ENCODE data around the gene POLA1.
"Not testable (repeated sequence)": the region's sequence is repeated elsewhere in the genome, so short reads cannot be mapped to it uniquely, and the experiment has no call there.

Gene POLA1

DNA sequence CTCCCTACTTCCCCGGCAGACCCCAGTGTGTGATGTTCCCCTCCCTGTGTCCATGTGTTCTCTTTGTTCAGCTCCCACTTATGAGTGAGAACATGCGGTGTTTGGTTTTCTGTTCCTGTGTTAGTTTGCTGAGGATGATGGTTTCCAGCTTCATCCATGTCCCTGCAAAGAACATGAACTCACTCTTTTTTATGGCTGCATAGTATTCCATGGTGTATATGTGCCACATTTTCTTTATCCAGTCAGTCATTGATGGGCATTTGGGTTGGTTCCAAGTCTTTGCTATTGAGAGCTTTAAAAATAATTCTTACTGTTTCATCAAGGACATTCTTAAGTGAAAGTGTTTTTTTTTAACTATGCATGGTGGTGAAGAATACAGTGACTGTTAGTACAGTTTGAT is 126.1 kb downstream of the POLA1 start:
- DNase-seq: not testable (repeated sequence)

GRCh38 chrX:24828147-24828546 is 134.4 kb downstream of the POLA1 start:
- DNase-seq: no peak

DNA sequence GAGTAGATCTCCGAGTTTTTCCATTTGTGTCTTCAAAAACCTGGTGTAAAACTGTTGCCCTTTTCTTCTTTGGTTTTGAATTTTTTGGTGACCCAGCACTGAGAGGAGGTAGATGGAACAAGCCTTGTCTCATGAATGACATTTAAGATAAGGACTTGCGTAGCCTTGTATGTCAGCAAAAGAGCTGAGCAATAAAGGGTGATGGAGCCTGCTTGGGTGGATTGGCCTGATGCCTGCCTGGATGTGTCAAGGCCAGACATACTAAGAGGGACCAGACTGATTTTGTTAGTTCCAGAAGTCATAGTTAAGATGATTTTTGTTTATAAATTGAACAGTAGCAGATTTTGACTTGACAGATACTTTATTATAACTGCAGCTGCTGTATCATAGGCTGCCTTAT is 134.9 kb downstream of the POLA1 start:
- DNase-seq: no peak

- no peak for DNase-seq
Observed at GRCh38 chrX:24833695-24834094, 140.0 kb downstream of the POLA1 start.

DNA sequence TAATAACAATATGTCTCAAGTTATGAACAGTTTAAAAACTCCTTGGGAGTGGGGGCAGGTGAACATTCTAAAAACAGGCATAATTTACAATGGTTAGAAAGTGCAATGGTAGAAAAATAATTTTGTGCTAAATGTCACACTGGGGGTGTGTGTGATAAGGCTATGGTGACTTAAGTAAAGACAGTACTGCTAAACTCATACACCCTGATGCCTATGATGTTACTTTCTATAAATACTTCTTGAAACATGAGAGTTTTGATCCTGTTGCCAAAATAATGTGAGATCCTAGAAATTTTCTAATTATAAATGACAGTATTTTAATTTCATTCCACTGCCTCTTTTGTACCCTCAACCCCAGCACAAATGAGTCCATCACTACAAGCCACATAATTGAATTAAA is 144.2 kb downstream of the POLA1 start:
- no peak for DNase-seq

DNA sequence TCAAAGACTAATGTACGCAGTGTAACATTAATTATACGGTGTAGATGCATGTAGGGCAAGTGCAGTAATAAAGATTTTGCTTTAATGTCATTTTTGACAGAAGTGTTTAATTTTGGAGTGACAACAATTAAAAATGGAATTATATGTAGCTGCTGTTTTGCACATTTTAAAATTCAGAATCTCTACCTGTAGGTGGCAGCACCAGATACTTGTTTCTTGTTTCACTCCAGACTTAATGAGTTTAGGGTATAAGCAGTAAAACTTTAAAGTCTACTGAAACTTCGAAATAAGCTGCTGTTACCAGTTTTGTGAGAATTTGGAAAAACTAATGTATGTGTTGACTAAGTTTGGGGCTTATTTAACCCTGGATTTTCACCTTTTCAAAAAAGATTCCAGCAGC is 144.9 kb downstream of the POLA1 start:
- no peak for DNase-seq

GRCh38 chrX:24839331-24839730 is 145.6 kb downstream of the POLA1 start:
- DNase-seq: no peak

DNA sequence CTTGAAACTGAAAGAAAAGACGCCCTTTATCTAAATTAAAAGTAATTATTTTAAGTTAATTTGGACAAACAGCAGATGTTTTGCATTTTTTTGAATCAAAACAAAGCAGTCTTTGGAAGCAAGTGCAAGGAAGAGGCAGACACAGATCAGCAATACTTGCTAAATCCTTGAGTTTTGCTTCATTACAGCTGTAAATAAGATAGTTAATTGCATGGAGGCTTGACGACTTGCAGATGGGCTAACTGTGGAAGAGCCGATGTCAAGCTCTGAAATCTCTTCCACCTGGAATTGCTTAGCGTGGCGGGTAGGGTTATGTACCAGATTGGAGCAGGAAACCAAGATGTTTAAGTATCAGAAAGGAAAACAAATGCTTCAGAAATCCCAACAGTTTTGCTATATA is 148.8 kb downstream of the POLA1 start:
- DNase-seq: no peak

DNA sequence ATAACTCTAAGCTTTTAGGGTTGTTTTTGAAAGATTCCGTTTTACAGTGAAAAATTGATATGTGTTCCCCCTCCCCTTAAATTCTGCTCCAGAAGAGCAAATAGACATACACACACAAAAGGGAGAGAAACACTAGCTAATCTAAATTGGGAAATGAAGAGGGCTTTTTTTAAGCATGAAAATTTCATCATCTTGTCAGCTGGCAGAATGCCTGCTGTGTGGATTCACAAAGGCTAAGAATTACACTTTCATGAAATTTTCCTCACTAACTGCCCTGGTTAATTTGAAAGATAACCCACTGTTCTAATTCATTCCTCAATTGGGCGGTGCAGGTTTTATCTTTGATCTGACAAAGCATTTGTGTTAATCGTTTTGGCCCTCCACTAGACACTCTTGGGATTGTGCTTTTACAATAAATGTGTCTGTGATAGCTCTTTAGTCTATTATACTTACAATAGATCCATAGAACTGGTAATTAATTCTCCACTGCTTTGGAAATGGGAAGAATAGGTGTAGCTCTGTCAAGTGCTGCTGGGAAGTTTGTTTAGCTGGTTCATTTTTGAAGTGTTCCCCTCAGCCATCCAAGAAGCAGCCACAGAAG is 152.9 kb downstream of the POLA1 start:
- DNase-seq: no peak

DNA sequence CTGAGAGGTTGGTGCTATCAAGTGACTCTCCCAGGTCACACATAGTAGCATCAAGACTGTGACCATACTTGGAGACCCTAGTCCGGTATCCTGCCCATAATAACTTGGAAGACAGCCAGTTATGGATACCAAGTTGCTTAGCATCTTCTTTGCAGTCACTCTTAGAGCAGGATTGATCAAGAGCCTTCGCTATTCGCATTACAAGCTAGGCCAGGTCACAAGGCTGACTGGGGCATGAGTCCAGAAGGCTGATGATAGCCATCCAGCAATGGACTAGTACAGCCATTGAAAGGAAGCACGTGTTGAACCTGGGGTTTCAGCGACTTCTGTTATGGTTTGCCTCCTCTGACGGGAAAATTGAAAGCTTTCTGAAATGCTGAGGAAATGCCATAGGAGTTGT is 157.6 kb downstream of the POLA1 start:
- no peak for DNase-seq

GRCh38 chrX:24851780-24852179 is 158.1 kb downstream of the POLA1 start:
- no peak for DNase-seq

- no peak for DNase-seq
Observed at GRCh38 chrX:24858004-24858746, 164.5 kb downstream of the POLA1 start.

DNA sequence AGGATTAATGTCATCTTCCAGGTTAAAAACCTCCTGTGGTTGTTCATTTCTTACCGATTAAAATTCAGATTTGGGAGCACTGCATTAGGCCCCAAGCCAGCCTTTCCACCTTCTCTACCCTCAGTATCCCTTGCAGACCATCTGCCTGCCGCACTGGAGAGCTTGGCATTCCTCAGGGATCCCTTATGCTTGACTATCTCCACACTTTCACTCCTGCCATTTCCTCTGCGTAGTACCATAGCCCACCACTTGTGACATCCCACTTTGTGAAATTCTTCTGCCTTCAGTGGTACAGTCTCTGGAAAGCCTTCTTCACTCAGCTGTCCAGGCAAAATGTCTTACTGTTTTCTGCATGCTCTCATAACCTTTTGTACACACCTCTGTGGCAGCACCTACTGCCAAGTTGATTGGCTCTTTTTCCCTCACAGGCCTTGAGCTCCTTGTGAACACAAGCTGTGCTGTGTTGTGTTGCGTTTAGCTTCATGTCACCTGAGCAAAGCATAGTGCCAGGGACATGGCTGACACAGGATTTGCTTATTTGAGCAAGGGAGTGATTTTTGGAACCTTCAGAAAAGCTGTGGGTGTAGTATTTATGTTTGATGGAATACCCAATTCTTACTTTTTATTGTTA is 165.6 kb downstream of the POLA1 start:
- DNase-seq: no peak

DNA sequence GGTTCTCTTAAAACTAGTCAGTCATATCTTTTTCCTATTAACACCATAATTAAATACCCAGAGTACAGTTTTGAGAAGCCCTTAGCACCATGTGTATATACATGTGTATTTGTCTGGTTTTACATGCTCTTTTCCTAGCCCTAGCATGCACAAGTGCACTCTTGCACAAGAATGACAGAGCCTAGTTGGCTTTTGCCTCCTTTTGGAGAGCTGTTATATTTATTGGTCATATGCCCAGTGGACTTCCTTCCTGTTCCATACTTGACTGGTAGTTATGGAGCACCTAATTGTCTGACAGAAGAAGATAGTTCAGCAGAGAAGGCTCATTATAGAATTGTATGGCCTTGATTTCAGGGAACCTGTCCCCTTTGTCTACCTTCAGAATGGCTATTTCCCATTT is 166.4 kb downstream of the POLA1 start:
- DNase-seq: peak; percentile 3

GRCh38 chrX:24862343-24862742 is 168.6 kb downstream of the POLA1 start:
- DNase-seq: no peak

DNA sequence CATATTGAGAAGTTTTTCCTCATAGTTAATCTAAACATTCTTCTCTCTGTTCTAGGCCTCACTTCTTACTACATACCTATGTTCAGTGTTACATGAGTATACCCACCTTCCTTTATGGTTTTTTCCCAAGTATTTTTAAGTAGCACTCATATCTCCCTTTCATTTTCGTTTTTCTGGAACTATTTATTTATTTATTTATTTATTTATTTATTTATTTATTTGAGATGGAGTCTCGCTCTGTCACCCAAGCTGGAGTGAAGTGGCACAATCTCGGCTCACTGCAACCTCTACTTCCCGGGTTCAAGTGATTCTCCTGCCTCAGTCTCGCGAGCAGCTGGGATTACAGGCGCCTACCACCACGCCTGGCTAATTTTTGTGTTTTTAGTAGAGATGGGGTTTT is 170.1 kb downstream of the POLA1 start:
- not testable (repeated sequence) for DNase-seq

DNA sequence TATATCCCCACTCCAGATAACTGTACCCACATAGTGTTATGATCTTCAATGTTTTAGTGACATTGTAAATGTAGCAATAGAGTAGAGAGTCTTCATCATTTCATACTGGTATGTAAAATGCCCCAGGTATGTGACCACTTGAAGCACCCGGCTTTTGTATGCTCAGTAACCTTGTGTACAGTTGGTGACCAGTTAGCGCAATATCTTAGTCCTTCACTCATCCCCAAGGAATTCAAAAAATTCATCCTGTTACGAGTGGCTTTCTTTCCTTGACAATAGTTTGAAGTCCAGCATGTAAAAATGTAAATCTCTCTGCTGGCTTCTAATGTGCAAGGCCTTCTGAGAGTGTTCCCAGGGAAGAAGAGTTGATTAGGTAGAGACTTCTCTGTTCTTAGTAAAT is 176.4 kb downstream of the POLA1 start:
- DNase-seq: no peak

GRCh38 chrX:24874604-24875247 is 181.0 kb downstream of the POLA1 start:
- DNase-seq: no peak

GRCh38 chrX:24876530-24877287 is 183.0 kb downstream of the POLA1 start:
- DNase-seq: no peak

DNA sequence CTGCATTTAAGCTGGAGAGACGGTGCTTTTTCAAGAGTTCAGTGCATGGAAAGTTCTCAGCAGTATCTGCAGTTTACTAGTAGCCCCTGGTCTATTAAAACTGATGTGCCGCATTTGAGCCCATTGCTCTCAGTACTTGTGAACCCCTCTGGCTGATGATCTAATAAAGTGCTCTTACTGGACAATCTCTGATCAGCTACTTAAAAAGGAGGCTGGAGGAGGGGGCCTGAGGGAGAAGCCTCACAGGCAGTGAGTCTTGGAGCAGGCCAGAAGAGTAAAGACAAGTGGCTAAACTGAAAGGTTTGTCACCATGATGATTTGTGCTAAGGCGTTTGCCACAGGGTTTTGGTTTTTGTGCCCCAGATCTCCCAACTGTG is 183.6 kb downstream of the POLA1 start:
- no peak for DNase-seq

DNA sequence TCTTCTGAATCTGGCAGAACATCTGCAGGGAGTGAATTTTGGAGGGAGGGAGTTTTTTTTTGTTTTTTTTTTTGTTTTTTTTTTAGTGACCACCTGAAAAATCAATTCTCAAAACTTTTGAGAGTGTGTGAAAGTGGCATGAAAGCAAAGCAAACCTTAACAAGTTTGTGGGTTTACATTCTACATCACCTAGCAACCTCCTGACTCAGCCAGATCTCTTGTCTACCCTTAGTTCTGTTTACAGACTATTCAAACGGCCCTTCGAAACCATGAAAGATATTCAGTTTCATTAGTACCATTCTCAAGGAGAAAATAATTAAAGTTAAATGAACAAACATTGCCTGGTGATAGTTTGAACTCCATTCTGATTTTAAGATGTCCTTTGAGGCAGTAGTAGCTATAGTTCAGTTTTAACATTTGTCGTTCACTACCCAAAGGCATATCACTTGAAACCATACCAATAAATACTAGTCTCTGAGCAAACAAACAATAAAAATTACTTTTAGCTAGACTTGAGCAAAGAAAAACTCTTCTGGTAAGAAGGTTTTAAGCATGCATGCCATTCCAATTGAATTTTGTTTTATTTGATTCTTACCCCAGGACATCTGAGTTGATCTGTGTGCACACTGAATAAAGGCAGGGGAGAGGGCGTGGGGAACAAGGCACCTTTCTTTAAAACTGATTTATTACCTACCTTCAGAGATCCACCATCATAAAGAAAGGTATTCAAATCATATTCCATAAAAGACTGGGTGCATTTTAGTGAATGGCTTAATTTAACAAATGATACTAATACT is 184.3 kb downstream of the POLA1 start:
- peak; percentile 7 for DNase-seq

DNA sequence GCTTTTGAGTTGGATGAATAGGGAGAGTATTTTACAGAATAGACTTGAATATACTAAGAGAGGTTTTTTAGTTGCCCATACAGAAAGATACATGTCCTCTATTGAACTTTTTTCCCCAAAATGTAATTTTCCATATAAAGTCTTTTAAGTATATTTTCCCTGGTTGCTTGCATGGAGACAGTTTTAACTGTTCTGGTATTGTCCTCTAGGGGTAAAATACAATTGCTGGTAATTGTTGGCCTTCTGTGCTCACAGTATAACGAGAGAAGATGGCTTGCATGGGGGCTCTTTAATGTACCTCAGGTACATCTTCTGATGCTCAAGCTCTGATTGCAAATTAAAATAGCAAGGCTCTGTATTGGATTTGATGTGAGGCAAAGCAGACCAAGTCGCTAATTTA is 186.0 kb downstream of the POLA1 start:
- no peak for DNase-seq
